ENCODE measurements around the gene OSR1. TPM values are rescaled to one million over a fixed set of nuclear protein-coding genes. Genes with fewer than 3 reads are reported as not detected.

The OSR1 gene
- total and polyA plus RNA-seq, 10 of the 15 experiments (the other 5 are each of a cell fraction or from before 2014, with no cell fraction given), result not detected

DNA sequence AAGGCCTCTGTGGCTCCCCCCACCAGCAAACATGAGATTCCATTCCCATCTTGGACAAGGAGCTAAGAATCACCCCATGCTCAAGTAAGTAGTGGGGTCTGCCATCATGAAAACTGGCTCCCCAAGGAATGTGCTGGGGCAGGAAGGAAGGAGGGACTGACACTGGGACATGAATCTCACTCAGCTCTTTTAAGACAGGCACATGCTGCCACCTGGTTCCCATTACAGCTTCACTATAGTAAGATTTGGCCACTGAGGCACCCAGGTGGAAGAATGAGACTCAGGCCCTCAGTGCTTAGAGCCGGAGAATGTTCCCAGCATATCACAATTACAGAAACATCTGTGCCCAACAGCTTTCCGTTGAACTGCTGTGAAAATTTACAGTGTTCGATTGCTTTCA, 38.7 kb downstream of the OSR1 start:
- TF ChIP-seq, protein P1, sequence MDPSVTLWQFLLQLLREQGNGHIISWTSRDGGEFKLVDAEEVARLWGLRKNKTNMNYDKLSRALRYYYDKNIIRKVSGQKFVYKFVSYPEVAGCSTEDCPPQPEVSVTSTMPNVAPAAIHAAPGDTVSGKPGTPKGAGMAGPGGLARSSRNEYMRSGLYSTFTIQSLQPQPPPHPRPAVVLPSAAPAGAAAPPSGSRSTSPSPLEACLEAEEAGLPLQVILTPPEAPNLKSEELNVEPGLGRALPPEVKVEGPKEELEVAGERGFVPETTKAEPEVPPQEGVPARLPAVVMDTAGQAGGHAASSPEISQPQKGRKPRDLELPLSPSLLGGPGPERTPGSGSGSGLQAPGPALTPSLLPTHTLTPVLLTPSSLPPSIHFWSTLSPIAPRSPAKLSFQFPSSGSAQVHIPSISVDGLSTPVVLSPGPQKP (IDR thresholded peaks at IDR 0.05; ENCODE audit: low read depth, low read length), result no peak
- TF ChIP-seq TCF3 (IDR thresholded peaks at IDR 0.05; ENCODE audit: borderline replicate concordance, insufficient read depth, low read depth, low read length) (no peak), KDM1A (IDR thresholded peaks at IDR 0.05; ENCODE audit: borderline replicate concordance) (no peak), SUPT20H (IDR thresholded peaks at IDR 0.05; ENCODE audit: borderline replicate concordance, control insufficient read depth, low read depth, low read length) (no peak), NFYB (IDR thresholded peaks at IDR 0.05; ENCODE audit: insufficient read depth, low read depth, low read length) (no peak), TCF12 (IDR thresholded peaks at IDR 0.05; ENCODE audit: low read depth, low read length) (no peak), JUND (IDR thresholded peaks at IDR 0.05; ENCODE audit: low read depth, low read length) (no peak), RAD51 (IDR thresholded peaks at IDR 0.05) (no peak), NBN (IDR thresholded peaks at IDR 0.05) (no peak), MEF2B (IDR thresholded peaks at IDR 0.05; ENCODE audit: partially characterized antibody, poor library complexity, severe bottlenecking) (no peak), BACH1 (IDR thresholded peaks at IDR 0.05; ENCODE audit: borderline replicate concordance) (no peak)
- TF ChIP-seq, protein P2, sequence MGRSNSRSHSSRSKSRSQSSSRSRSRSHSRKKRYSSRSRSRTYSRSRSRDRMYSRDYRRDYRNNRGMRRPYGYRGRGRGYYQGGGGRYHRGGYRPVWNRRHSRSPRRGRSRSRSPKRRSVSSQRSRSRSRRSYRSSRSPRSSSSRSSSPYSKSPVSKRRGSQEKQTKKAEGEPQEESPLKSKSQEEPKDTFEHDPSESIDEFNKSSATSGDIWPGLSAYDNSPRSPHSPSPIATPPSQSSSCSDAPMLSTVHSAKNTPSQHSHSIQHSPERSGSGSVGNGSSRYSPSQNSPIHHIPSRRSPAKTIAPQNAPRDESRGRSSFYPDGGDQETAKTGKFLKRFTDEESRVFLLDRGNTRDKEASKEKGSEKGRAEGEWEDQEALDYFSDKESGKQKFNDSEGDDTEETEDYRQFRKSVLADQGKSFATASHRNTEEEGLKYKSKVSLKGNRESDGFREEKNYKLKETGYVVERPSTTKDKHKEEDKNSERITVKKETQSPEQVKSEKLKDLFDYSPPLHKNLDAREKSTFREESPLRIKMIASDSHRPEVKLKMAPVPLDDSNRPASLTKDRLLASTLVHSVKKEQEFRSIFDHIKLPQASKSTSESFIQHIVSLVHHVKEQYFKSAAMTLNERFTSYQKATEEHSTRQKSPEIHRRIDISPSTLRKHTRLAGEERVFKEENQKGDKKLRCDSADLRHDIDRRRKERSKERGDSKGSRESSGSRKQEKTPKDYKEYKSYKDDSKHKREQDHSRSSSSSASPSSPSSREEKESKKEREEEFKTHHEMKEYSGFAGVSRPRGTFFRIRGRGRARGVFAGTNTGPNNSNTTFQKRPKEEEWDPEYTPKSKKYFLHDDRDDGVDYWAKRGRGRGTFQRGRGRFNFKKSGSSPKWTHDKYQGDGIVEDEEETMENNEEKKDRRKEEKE (IDR thresholded peaks at IDR 0.05), result no peak
- TF ChIP-seq, protein P3, sequence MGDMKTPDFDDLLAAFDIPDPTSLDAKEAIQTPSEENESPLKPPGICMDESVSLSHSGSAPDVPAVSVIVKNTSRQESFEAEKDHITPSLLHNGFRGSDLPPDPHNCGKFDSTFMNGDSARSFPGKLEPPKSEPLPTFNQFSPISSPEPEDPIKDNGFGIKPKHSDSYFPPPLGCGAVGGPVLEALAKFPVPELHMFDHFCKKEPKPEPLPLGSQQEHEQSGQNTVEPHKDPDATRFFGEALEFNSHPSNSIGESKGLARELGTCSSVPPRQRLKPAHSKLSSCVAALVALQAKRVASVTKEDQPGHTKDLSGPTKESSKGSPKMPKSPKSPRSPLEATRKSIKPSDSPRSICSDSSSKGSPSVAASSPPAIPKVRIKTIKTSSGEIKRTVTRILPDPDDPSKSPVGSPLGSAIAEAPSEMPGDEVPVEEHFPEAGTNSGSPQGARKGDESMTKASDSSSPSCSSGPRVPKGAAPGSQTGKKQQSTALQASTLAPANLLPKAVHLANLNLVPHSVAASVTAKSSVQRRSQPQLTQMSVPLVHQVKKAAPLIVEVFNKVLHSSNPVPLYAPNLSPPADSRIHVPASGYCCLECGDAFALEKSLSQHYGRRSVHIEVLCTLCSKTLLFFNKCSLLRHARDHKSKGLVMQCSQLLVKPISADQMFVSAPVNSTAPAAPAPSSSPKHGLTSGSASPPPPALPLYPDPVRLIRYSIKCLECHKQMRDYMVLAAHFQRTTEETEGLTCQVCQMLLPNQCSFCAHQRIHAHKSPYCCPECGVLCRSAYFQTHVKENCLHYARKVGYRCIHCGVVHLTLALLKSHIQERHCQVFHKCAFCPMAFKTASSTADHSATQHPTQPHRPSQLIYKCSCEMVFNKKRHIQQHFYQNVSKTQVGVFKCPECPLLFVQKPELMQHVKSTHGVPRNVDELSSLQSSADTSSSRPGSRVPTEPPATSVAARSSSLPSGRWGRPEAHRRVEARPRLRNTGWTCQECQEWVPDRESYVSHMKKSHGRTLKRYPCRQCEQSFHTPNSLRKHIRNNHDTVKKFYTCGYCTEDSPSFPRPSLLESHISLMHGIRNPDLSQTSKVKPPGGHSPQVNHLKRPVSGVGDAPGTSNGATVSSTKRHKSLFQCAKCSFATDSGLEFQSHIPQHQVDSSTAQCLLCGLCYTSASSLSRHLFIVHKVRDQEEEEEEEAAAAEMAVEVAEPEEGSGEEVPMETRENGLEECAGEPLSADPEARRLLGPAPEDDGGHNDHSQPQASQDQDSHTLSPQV (IDR thresholded peaks at IDR 0.05), result no peak
- TF ChIP-seq, protein P4, sequence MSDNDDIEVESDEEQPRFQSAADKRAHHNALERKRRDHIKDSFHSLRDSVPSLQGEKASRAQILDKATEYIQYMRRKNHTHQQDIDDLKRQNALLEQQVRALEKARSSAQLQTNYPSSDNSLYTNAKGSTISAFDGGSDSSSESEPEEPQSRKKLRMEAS (IDR thresholded peaks at IDR 0.05; ENCODE audit: low read depth, low read length), result no peak
- SMC1A ChIA-PET (ENCODE audit: uncharacterized antibody, unreplicated experiment), result no interaction called here
- BruUV-seq (replicated peaks), result no TSS peak
- RAD21 ChIA-PET (ENCODE audit: unreplicated experiment), result no interaction called here
- H2AFZ ChIP-seq (ENCODE audit: control insufficient read depth, low read depth, low read length), result no peak overlapping the region
- ATAC-seq (no peak), DNase-seq (ENCODE audit: low read depth, low spot score) (no peak), FAIRE-seq (no peak)
- H4K20me1 ChIP-seq (ENCODE audit: control insufficient read depth, insufficient read depth), result no peaks in the 10 kb centered on the region
- H3K9me3 ChIP-seq (replicated peaks; ENCODE audit: control insufficient read depth, insufficient read depth, low read length), result no peaks in the 10 kb centered on the region; the same call in 2 of the 3 replicates
- no peak overlapping the region for H3K9ac ChIP-seq (ENCODE audit: control insufficient read depth, insufficient read depth, low read length)
- intact Hi-C loops (cut with micrococcal nuclease; ENCODE audit: unreplicated experiment) (no loop called here), in situ Hi-C loops (cut with MboI) (no loop called here)
- CTCF ChIA-PET, result interaction anchor here (1.1 kb wide), 1 partner anchor 46 kb away, joined by 3 read pairs; no protein-coding TSS in a partner anchor
- H3K4me3 ChIP-seq, result no peak overlapping the region
- POLR2A ChIA-PET, result no interaction called here
- H3K36me3 ChIP-seq (ENCODE audit: control insufficient read depth in 2 of 2, insufficient read depth in 2 of 2, low read length in 1 of 2), result no peaks in the 10 kb centered on the region
- no peaks in the 10 kb centered on the region for H3K79me2 ChIP-seq (ENCODE audit: control insufficient read depth, insufficient read depth, low read length)
- no peaks in the 10 kb centered on the region for H3K4me1 ChIP-seq (ENCODE audit: control insufficient read depth, insufficient read depth, low read length)
- H3K27me3 ChIP-seq (replicated peaks in 1 of 2; ENCODE audit: control insufficient read depth in 2 of 2, insufficient read depth in 2 of 2, low read length in 1 of 2), result no peaks in the 10 kb centered on the region
- no peak overlapping the region for H3K27ac ChIP-seq (ENCODE audit: control insufficient read depth, insufficient read depth)
- no peak overlapping the region for H3K4me2 ChIP-seq (ENCODE audit: control insufficient read depth, insufficient read depth)
- WGBS (ENCODE audit: insufficient coverage, insufficient replicate concordance, low lambda C conversion rate, missing lambda C conversion rate), result 13% methylated on average over 3 of the region's 3 CpGs
